Measurements from ENCODE around the gene C12orf50.

C12orf50 gene

GRCh38 chr12:87991483-87991882 lies 37.7 kb downstream of the C12orf50 start:
- no peak overlapping the region for H3K27ac ChIP-seq
- TF ChIP-seq ZFX (IDR thresholded peaks at IDR 0.05; ENCODE audit: borderline replicate concordance) (no peak), CTCF (IDR thresholded peaks at IDR 0.05) (no peak)

DNA sequence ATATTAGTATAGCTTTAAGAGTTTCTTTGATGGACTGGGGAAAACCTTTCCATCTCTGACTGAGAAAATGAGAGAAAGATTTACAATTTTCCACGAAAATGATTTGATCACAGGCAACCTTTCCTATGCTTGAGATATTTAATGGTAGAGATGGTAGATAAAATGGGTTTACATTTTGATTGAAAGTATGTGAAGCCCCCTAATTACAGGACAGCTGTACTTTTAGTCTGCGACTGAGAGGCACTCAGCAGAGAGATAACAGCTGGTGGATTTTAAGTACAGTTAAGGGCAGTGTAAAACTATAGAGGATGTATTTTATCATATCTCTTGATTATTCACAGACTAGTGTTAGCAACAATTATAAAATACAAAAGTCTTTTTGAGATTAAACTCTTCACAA lies 40.7 kb downstream of the C12orf50 start:
- TF ChIP-seq CTCF (IDR thresholded peaks at IDR 0.05) (no peak), ZFX (IDR thresholded peaks at IDR 0.05; ENCODE audit: borderline replicate concordance) (no peak)

GRCh38 chr12:87985069-87985675 lies 44.0 kb downstream of the C12orf50 start:
- no peak overlapping the region for H3K27ac ChIP-seq

More for the DNA sequence above, 40.7 kb downstream of the C12orf50 start:
- H3K27ac ChIP-seq: no peak overlapping the region

DNA sequence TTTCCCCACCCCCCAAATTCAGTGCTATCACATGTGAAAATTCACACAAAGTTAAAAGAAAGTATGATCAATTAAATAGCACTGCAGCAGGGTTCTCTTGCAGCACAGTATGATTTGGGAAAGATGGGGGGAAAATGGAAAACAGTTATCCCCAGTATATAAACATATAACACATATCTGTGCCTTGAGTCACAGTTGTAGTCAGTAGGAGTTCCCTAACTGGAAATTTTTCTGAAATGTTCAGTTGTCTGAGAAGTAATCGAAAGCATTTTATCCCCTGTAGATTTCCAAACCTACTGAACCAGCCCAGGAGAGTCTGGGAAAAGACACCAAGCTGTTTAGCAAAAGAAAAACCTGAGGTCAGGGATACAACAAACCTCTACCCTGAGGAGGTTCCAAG lies 47.0 kb downstream of the C12orf50 start:
- H3K27ac ChIP-seq: no peak overlapping the region
- no peak for TF ChIP-seq CTCF (IDR thresholded peaks at IDR 0.05)
- TF ChIP-seq ZFX (IDR thresholded peaks at IDR 0.05; ENCODE audit: borderline replicate concordance): no peak

More at GRCh38 chr12:87985069-87985675, 44.0 kb downstream of the C12orf50 start:
- TF ChIP-seq CTCF (IDR thresholded peaks at IDR 0.05) (no peak), ZFX (IDR thresholded peaks at IDR 0.05; ENCODE audit: borderline replicate concordance) (no peak)

- TF ChIP-seq CTCF (IDR thresholded peaks at IDR 0.05): no peak
- no peak for TF ChIP-seq ZFX (IDR thresholded peaks at IDR 0.05; ENCODE audit: borderline replicate concordance)
- no peak overlapping the region for H3K27ac ChIP-seq
Measured at GRCh38 chr12:87981495-87981894, 47.7 kb downstream of the C12orf50 start.

GRCh38 chr12:87975879-87976278 lies 53.3 kb downstream of the C12orf50 start:
- H3K27ac ChIP-seq: no peak overlapping the region
- TF ChIP-seq CTCF (IDR thresholded peaks at IDR 0.05) (no peak), ZFX (IDR thresholded peaks at IDR 0.05; ENCODE audit: borderline replicate concordance) (no peak)

GRCh38 chr12:87967871-87968270 lies 61.3 kb downstream of the C12orf50 start:
- H3K27ac ChIP-seq: no peak overlapping the region
- TF ChIP-seq CTCF (IDR thresholded peaks at IDR 0.05): no peak
- no peak for TF ChIP-seq ZFX (IDR thresholded peaks at IDR 0.05; ENCODE audit: borderline replicate concordance)
